Neuronal stem cell (in vitro differentiated cells): ENCODE data around the gene SCNN1G.
"Not testable (repeated sequence)": the region's sequence is repeated elsewhere in the genome, so short reads cannot be mapped to it uniquely, and the experiment has no call there.

Experiments
- DNase-seq: peaks from one replicate; pipeline ENCODE4 v3.0.0-alpha.2; 2013; ENCODE audit warnings: low spot score
- H2AFZ ChIP-seq: one replicate; pipeline ENCODE4 v1.6.1; 2013; ENCODE audit warnings: mild to moderate bottlenecking, low read length, inconsistent platforms
- H2AK5ac ChIP-seq: 2 replicates; pipeline ENCODE4 v1.6.1; 2013; ENCODE audit warnings: low read depth, mild to moderate bottlenecking, inconsistent platforms, low read length, moderate library complexity, mixed read lengths
- H2BK120ac ChIP-seq: 2 replicates; pipeline ENCODE4 v1.6.1; 2013; ENCODE audit warnings: low read depth, mild to moderate bottlenecking, inconsistent platforms, low read length, moderate library complexity, mixed read lengths
- H2BK12ac ChIP-seq: one replicate; pipeline ENCODE4 v1.6.1; 2013; ENCODE audit warnings: low read length, inconsistent platforms
- H2BK15ac ChIP-seq: 2 replicates; pipeline ENCODE4 v1.6.1; 2013; ENCODE audit warnings: mild to moderate bottlenecking, low read length, inconsistent platforms, mixed read lengths
- H2BK5ac ChIP-seq: one replicate; pipeline ENCODE4 v1.6.1; 2013; ENCODE audit warnings: inconsistent platforms, mild to moderate bottlenecking, low read length, moderate library complexity
- H3K14ac ChIP-seq: one replicate; pipeline ENCODE4 v1.6.1; 2013; ENCODE audit warnings: low read length, inconsistent platforms
- H3K18ac ChIP-seq: 2 replicates; pipeline ENCODE4 v1.6.1; 2013; ENCODE audit warnings: low read length, inconsistent platforms
- H3K23ac ChIP-seq: 2 replicates; pipeline ENCODE4 v1.6.1; 2013; ENCODE audit warnings: low read depth, mild to moderate bottlenecking, mixed read lengths, low read length, inconsistent platforms; ENCODE audit not compliant: poor library complexity
- H3K27ac ChIP-seq: replicated peaks from 3 replicates; pipeline ENCODE4 v1.5.1; 2013; ENCODE audit warnings: low read length, inconsistent platforms
- H3K27me3 ChIP-seq, 3 experiments: 2 replicates each; pipeline ENCODE4 v1.6.1; 2013; ENCODE audit warnings: low read length in 3 of 3, mild to moderate bottlenecking in 2 of 3, inconsistent platforms in 1 of 3, low read depth in 1 of 3, mixed read lengths in 1 of 3, moderate library complexity in 1 of 3; ENCODE audit not compliant: control insufficient read depth in 3 of 3, insufficient read depth in 3 of 3
- H3K36me3 ChIP-seq, 2 donors: replicated peaks in 1 of 2; 2 replicates each; pipeline ENCODE4 v1.6.1; 2013; ENCODE audit warnings: low read length in 2 of 2; ENCODE audit not compliant: control insufficient read depth in 2 of 2, insufficient read depth in 2 of 2
- H3K4ac ChIP-seq: 2 replicates; pipeline ENCODE4 v1.6.1; 2013; ENCODE audit warnings: inconsistent platforms, mild to moderate bottlenecking, low read length, moderate library complexity
- H3K4me1 ChIP-seq, 2 donors: 1 replicate in 1 of 2; 2 replicates in 1 of 2; pipeline ENCODE4 v1.6.1; 2013; ENCODE audit warnings: low read length in 2 of 2, low read depth in 1 of 2; ENCODE audit not compliant: control insufficient read depth in 2 of 2, insufficient read depth in 1 of 2
- H3K4me2 ChIP-seq: one replicate; pipeline ENCODE4 v1.6.1; 2013; ENCODE audit warnings: mild to moderate bottlenecking, low read length, inconsistent platforms; ENCODE audit not compliant: insufficient read depth, poor library complexity, severe bottlenecking
- H3K4me3 ChIP-seq, 2 donors: 2 replicates each; pipeline ENCODE4 v1.5.1; 2013; ENCODE audit warnings: low read length in 2 of 2, mild to moderate bottlenecking in 2 of 2, inconsistent platforms in 1 of 2, moderate library complexity in 1 of 2
- H3K79me1 ChIP-seq: one replicate; pipeline ENCODE4 v1.6.1; 2013; ENCODE audit warnings: low read depth, mild to moderate bottlenecking, inconsistent platforms, low read length, moderate library complexity
- H3K9ac ChIP-seq: one replicate; pipeline ENCODE4 v1.6.1; 2013; ENCODE audit warnings: mild to moderate bottlenecking, low read depth, low read length, inconsistent platforms; ENCODE audit not compliant: poor library complexity
- H3K9me3 ChIP-seq, 2 donors: replicated peaks in 1 of 2; 2 replicates each; pipeline versions ENCODE3 to v1.6.1; 2013; ENCODE audit warnings: low read length in 2 of 2, mild to moderate bottlenecking in 2 of 2, inconsistent platforms in 1 of 2, low read depth in 1 of 2, mixed read lengths in 1 of 2, moderate library complexity in 1 of 2; ENCODE audit not compliant: control insufficient read depth in 2 of 2, insufficient read depth in 1 of 2
- H4K8ac ChIP-seq: one replicate; pipeline ENCODE4 v1.6.1; 2013; ENCODE audit warnings: low read depth, mild to moderate bottlenecking, inconsistent platforms, low read length, moderate library complexity
- H4K91ac ChIP-seq: one replicate; pipeline ENCODE4 v1.6.1; 2013; ENCODE audit warnings: low read length, low read depth, mild to moderate bottlenecking, inconsistent platforms; ENCODE audit not compliant: poor library complexity
- WGBS, 2 donors: extraction: QIAGEN DNeasy Blood & Tissue Kit; methylation state at CpG; one replicate each; pipeline ENCODE4 v1.1.7; 2013; ENCODE audit warnings: missing lambda C conversion rate in 2 of 2, mixed read lengths in 1 of 2; ENCODE audit not compliant: insufficient read length in 2 of 2, insufficient replicate concordance in 1 of 2; ENCODE audit errors: extremely low coverage in 2 of 2; 5-methylcytosine and 5-hydroxymethylcytosine counted together

The SCNN1G gene

GRCh38 chr16:23248261-23249194 lies 66.0 kb downstream of the SCNN1G start:
- no peak overlapping the region for H2BK12ac ChIP-seq
- H3K27ac ChIP-seq, result no peak overlapping the region
- H3K36me3 ChIP-seq, result no peaks in the 10 kb centered on the region
- no CpG with 5 or more reads among the region's 9 CpGs for WGBS, 2 donors
- no peaks in the 10 kb centered on the region for H3K4me1 ChIP-seq
- H2BK5ac ChIP-seq, result no peak overlapping the region
- H4K91ac ChIP-seq, result no peak overlapping the region
- no peak overlapping the region for H3K4me2 ChIP-seq
- no peak overlapping the region for H3K18ac ChIP-seq
- no peak overlapping the region for H2AFZ ChIP-seq
- no peak for DNase-seq
- no peak overlapping the region for H2BK15ac ChIP-seq
- H3K4ac ChIP-seq, result no peak overlapping the region
- no peak overlapping the region for H3K9ac ChIP-seq
- H3K79me1 ChIP-seq, result no peaks in the 10 kb centered on the region
- H3K23ac ChIP-seq, result no peak overlapping the region
- no peaks in the 10 kb centered on the region for H3K9me3 ChIP-seq
- no peak overlapping the region for H4K8ac ChIP-seq
- no peak overlapping the region for H2AK5ac ChIP-seq
- no peak overlapping the region for H2BK120ac ChIP-seq
- H3K14ac ChIP-seq, result no peak overlapping the region
- H3K27me3 ChIP-seq, result no peaks in the 10 kb centered on the region
- no peak overlapping the region for H3K4me3 ChIP-seq

- Histone ChIP-seq H3K9me3 (no peaks in the 10 kb centered on the region), H3K27me3 (no peaks in the 10 kb centered on the region), H3K14ac (no peak overlapping the region), H3K4me3 (no peak overlapping the region), H2BK15ac (no peak overlapping the region), H2BK5ac (no peak overlapping the region), H2BK12ac (no peak overlapping the region), H3K36me3 (no peaks in the 10 kb centered on the region), H4K8ac (no peak overlapping the region), H4K91ac (no peak overlapping the region), H2AFZ (no peak overlapping the region), H3K4me1 (peaks cover 0 to 3% of the 10 kb centered on the region in 2 donors), H2AK5ac (no peak overlapping the region), H2BK120ac (no peak overlapping the region), H3K18ac (no peak overlapping the region), H3K4me2 (no peak overlapping the region), H3K9ac (no peak overlapping the region), H3K27ac (no peak overlapping the region), H3K23ac (no peak overlapping the region), H3K4ac (no peak overlapping the region), H3K79me1 (no peaks in the 10 kb centered on the region)
- no peak for DNase-seq
- no CpG with 5 or more reads among the region's 1 CpG for whole genome bisulfite sequencing, 2 donors
These were observed 67.3 kb downstream of the SCNN1G start for GRCh38 chr16:23249830-23250229.

GRCh38 chr16:23252310-23252709 lies 69.8 kb downstream of the SCNN1G start:
- H2BK120ac ChIP-seq, result no peak overlapping the region
- H3K79me1 ChIP-seq, result no peaks in the 10 kb centered on the region
- no peak overlapping the region for H4K91ac ChIP-seq
- peaks cover 0 to 3% of the 10 kb centered on the region in 2 donors for H3K4me1 ChIP-seq
- H2BK15ac ChIP-seq, result no peak overlapping the region
- H2BK5ac ChIP-seq, result no peak overlapping the region
- no peaks in the 10 kb centered on the region for H3K36me3 ChIP-seq
- no peak overlapping the region for H3K4me2 ChIP-seq
- H3K4me3 ChIP-seq, result no peak overlapping the region
- no peak overlapping the region for H3K9ac ChIP-seq
- no peak overlapping the region for H4K8ac ChIP-seq
- WGBS, 2 donors, result no CpG with 5 or more reads among the region's 5 CpGs
- H3K18ac ChIP-seq, result no peak overlapping the region
- no peak overlapping the region for H3K23ac ChIP-seq
- DNase-seq, result no peak
- no peak overlapping the region for H2AFZ ChIP-seq
- H2BK12ac ChIP-seq, result no peak overlapping the region
- no peak overlapping the region for H2AK5ac ChIP-seq
- no peak overlapping the region for H3K14ac ChIP-seq
- H3K27me3 ChIP-seq, result no peaks in the 10 kb centered on the region
- no peak overlapping the region for H3K27ac ChIP-seq
- H3K9me3 ChIP-seq, result no peaks in the 10 kb centered on the region
- no peak overlapping the region for H3K4ac ChIP-seq

GRCh38 chr16:23253650-23254049 lies 71.1 kb downstream of the SCNN1G start:
- H2BK5ac ChIP-seq, H3K79me1 ChIP-seq, H3K27me3 ChIP-seq, DNase-seq, H4K91ac ChIP-seq, H3K36me3 ChIP-seq, H3K27ac ChIP-seq, H2AFZ ChIP-seq, H4K8ac ChIP-seq, H3K9me3 ChIP-seq, H3K4me2 ChIP-seq, H3K23ac ChIP-seq, H2AK5ac ChIP-seq, H2BK120ac ChIP-seq, H3K14ac ChIP-seq, H3K4ac ChIP-seq, H3K18ac ChIP-seq, H2BK12ac ChIP-seq, H3K4me3 ChIP-seq, H3K4me1 ChIP-seq, H2BK15ac ChIP-seq, H3K9ac ChIP-seq: not testable (repeated sequence)
- no CpG with 5 or more reads among the region's 1 CpG for WGBS, 2 donors
